Cardiac muscle cell (in vitro differentiated cells and primary cell): Measurements from ENCODE around the gene KIF26A. TPM values are rescaled to one million over a fixed set of nuclear protein-coding genes. Genes with fewer than 3 reads are reported as not detected.

ENCODE experiments used
- DNase-seq, 2 donors: peaks; one replicate each; pipeline versions ENCODE4 v3.0.0 to v3.0.0-alpha.2; 2010 to 2017; ENCODE audit warnings: low read depth in 1 of 2, low spot score in 1 of 2
- H3K27ac ChIP-seq: fragments of 200-600 bp; sonication (generic); 2 replicates; pipeline ENCODE4 v1.5.1; 2016
- H3K27me3 ChIP-seq: fragments of 200-600 bp; sonication (generic); 2 replicates; pipeline ENCODE4 v1.6.0; 2016; ENCODE audit warnings: control low read depth
- H3K36me3 ChIP-seq: fragments of 200-600 bp; sonication (generic); 2 replicates; pipeline ENCODE4 v1.5.1; 2016; ENCODE audit warnings: control low read depth
- H3K4me1 ChIP-seq: fragments of 200-600 bp; sonication (generic); 2 replicates; pipeline ENCODE4 v1.8.1; 2017; ENCODE audit warnings: low read depth, mild to moderate bottlenecking, mixed run types
- H3K4me3 ChIP-seq: fragments of 200-600 bp; sonication (generic); 2 replicates; pipeline ENCODE4 v1.5.1; 2016; ENCODE audit warnings: mild to moderate bottlenecking
- H3K9me3 ChIP-seq: fragments of 200-600 bp; sonication (generic); 2 replicates; pipeline ENCODE4 v1.5.1; 2017; ENCODE audit warnings: low read depth, mild to moderate bottlenecking, control low read depth
- CTCF ChIP-seq: IDR thresholded peaks from 2 replicates; pipeline ENCODE4 v1.5.1; 2012; ENCODE audit warnings: low read depth, mild to moderate bottlenecking, low read length
- polyA plus RNA-seq: library from polyadenylated mRNA; unstranded; fragments of >200 nt; fragmentation: Nextera tagmentation; extraction: Ambion mirVana; gene quantifications from 2 replicates; pipeline ENCODE4 v1.2.1, GENCODE V29; 2016
- total RNA-seq: library from RNA; depleted of rRNA; stranded (reverse); fragments of >200 nt; gene quantifications from 2 replicates; pipeline ENCODE4 v1.2.3, GENCODE V29; 2016

The KIF26A gene
- total and polyA plus RNA-seq, 2 experiments from 2014 or later = 9.9 to 74.9 TPM

DNA sequence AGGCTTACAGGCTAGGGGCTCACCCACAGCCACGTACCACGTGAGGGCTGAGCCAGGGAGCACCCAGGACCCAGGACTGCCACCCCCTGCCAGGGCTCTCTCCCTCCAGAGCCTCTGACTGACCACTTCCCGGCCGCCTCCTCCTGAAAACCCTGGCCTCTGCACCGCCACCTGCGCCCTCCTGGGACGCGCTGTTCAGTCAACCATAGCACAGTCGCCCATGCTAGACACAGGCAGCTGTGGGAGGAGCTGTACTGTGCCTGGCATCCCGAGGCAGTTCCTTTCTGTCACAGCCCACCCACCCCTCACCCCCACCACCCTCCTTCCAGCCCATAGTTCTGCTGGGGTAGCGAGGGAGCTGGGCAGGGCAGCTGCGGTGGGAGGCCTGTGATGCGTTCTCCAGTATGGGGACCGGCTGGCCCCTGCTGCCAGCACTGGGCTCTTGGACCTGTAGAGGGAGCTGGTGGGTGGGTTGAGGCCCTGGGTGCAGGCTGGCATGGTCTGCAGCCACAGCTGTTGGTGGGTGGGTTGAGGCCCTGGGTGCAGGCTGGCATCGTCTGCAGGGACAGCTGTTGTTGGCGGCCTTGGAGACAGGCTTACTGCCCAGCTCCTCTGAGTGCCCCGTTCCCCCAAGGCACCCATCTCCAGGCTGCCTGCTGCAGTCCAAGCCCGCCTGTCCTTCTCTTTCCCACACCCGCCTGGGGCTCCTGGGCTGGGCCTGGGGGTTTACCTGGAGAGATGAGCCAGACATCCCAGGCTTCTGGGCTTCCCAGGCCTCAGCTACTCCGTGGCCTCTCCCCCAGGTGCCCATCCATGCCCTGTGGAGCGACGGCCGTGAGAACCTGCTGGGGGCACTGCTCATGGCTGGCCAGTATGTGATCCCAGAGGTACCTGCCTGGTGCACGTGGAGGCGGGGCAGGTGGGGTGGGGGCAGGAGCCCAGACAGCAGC lies 41.4 kb upstream of the KIF26A start:
- Histone ChIP-seq H3K27me3 (no peaks in the 10 kb centered on the region), H3K36me3 (no peaks in the 10 kb centered on the region), H3K27ac (no peak overlapping the region), H3K4me3 (no peak overlapping the region), H3K4me1 (no peaks in the 10 kb centered on the region), H3K9me3 (no peaks in the 10 kb centered on the region)
- TF ChIP-seq CTCF = no peak
- DNase-seq = no peak

DNA sequence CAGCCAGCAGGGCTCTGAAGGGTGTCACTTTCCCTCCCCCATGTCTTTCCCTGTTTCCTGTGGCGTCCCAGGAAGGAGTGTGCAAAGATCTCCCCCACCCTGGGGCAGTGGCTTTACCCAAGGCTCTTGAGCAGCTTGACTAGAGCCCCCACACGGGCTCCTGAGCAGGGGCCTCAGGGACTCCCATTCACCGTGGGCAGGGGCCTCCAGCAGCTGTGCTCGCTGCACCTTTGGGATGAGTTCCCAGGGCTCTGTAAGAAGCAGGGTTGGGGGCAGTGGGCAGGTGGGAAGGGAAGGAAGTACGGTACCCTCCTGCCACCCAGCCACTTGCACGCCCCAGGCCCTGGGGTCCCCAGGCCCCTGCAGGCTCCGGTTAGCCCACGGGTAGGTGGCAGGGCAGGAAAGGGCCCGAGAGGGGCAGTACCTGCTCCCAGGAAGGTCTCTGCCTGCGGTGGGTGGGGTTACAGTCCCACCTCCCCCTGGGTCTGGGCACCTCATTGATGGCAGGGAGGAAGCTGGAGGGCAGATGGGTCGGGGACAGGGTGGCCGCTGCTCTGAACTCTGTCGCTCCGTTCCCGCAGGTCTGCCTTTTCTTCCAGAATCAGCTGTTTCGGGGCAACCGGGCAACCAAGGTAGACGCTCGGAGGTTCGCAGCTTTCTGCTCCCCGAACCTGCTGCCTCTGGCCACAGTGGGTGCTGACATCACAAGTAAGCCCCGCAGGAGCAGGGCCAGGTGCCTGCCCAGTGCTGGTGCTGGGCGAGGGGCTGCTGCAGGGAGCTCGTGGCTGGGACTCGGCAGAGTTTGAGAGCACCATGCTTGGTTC lies 39.9 kb upstream of the KIF26A start:
- no peak for TF ChIP-seq CTCF
- Histone ChIP-seq H3K9me3 (no peaks in the 10 kb centered on the region), H3K4me1 (no peaks in the 10 kb centered on the region), H3K27ac (no peak overlapping the region), H3K4me3 (no peak overlapping the region), H3K27me3 (no peaks in the 10 kb centered on the region), H3K36me3 (no peaks in the 10 kb centered on the region)
- no peak for DNase-seq

DNA sequence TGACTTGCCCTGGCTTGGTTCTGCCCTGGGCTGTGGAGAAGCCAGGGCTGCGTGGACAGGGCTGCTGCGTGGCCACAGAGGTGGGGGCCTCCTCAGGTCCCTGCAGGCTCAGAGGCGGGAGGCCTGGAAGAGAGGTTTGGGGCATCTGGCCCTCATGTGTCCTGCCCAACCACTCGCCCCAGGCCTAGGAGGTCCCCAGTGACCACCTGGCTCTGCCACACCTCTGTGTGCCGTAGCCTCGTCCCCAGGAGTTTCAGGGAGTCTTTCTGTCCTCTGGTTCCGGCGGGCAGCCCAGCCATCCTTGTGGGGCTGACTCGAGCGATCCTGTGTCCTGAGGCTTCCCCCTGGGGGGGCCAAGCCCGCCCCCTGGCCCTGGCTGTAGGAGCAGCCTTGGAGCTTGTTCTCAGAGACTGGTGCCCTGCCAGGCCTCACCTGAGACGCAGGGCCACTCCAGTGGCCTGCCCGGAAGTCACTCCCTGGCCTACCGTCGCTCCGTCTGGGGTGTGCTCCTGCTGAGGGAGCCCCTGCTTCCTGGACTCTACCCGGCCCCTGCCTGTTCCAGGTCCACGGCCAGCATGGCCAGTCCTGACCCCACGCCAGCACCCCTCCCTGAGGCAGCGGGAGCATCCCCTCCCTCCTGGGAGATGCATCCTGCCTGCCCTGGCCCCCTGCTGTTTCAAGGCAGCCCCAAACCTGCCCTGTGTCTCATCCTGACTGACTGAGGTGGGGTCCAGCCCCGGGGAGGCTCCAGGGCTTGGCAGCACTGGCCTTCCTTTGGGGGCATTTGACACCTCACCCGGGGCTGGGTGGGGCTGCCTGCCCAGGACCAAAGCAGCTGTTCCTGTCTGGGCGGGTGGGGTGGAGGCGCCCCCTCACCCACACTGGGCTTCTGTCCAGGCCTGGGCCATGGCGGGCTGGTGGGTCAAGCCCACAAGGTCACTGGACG lies 39.0 kb upstream of the KIF26A start:
- Histone ChIP-seq H3K4me3 (no peak overlapping the region), H3K9me3 (no peaks in the 10 kb centered on the region), H3K4me1 (no peaks in the 10 kb centered on the region), H3K27me3 (no peaks in the 10 kb centered on the region), H3K36me3 (no peaks in the 10 kb centered on the region), H3K27ac (no peak overlapping the region)
- TF ChIP-seq CTCF = no peak
- DNase-seq = no peak

DNA sequence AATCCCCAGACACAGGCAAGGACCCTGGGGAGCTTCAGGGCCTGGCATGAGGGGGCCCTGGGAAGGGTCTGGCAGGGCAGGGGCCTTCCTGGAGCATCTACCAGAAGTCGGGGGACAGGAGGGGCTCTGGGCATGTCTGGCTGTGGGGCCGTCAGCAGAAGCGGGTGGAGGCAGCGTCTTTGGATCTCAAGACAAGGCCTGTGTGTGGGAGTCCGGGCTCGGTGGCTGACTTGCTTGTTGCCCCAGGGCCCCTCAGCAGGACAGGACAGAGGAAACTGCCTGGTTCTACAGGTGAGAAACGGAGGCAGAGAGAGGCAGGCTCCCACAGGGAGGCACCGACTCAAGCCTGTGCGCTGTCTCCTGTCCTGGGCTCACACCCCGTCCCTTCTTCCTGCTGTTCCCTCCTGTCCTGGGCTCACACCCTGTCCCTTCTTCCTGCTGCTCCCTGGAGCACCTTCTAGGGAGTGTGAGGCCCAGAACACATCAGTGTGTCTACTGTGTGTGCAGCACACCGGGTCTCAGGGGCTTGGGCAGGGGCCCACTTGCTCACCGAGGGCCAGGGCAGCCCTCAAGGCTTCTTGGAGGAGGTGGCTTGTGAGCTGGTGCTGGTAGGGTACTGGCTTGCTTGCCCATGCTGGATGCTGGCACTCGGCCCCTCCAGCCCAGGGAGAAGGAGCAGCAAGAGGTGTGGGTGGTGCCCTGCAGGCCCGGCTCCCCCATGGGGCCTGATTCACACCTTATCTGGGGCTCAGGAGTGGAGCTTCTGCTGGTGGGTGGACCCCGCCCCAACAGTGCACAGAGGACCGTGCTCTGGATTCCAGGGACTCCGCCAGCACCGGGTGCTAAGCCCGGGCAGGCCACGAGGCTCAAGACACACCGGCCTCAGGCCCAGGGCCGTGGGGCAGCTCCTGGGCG lies 38.0 kb upstream of the KIF26A start:
- H3K9me3 ChIP-seq = no peaks in the 10 kb centered on the region
- no peaks in the 10 kb centered on the region for H3K27me3 ChIP-seq
- no peaks in the 10 kb centered on the region for H3K36me3 ChIP-seq
- H3K4me3 ChIP-seq = no peak overlapping the region
- TF ChIP-seq CTCF = no peak
- no peak overlapping the region for H3K27ac ChIP-seq
- DNase-seq = no peak
- H3K4me1 ChIP-seq = no peaks in the 10 kb centered on the region
